Trophoblast cell (in vitro differentiated cells and primary cell): Measurements from ENCODE around the gene GNB1.

Source experiments
- DNase-seq, 2 donors: peaks; one replicate each; pipeline ENCODE4 v3.0.0-alpha.2; 2016
- H2AFZ ChIP-seq: 2 replicates; pipeline ENCODE4 v1.6.1; 2013; ENCODE audit warnings: low read length, moderate library complexity, mild to moderate bottlenecking; ENCODE audit not compliant: insufficient read depth, poor library complexity
- H2AK5ac ChIP-seq: 2 replicates; pipeline ENCODE4 v1.6.1; 2013; ENCODE audit warnings: mild to moderate bottlenecking, low read length
- H2BK120ac ChIP-seq: 2 replicates; pipeline ENCODE4 v1.6.1; 2013; ENCODE audit warnings: low read length, mild to moderate bottlenecking, moderate library complexity; ENCODE audit not compliant: insufficient read depth, poor library complexity
- H2BK12ac ChIP-seq: 2 replicates; pipeline ENCODE4 v1.6.1; 2013; ENCODE audit warnings: mild to moderate bottlenecking, low read length, moderate library complexity
- H2BK5ac ChIP-seq: 2 replicates; pipeline ENCODE4 v1.6.1; 2013; ENCODE audit warnings: low read length, low read depth, moderate library complexity, mild to moderate bottlenecking; ENCODE audit not compliant: poor library complexity
- H3K14ac ChIP-seq: 2 replicates; pipeline ENCODE4 v1.6.1; 2013; ENCODE audit warnings: mild to moderate bottlenecking, low read length
- H3K18ac ChIP-seq: 2 replicates; pipeline ENCODE4 v1.6.1; 2013; ENCODE audit warnings: mild to moderate bottlenecking, low read length
- H3K23ac ChIP-seq: 2 replicates; pipeline ENCODE4 v1.6.1; 2013; ENCODE audit warnings: low read length
- H3K27ac ChIP-seq: 2 replicates; pipeline ENCODE4 v1.5.1; 2013; ENCODE audit warnings: low read depth, mild to moderate bottlenecking, inconsistent platforms, low read length, moderate library complexity
- H3K27me3 ChIP-seq: 2 replicates; pipeline ENCODE4 v1.6.1; 2013; ENCODE audit warnings: inconsistent platforms, mild to moderate bottlenecking, low read length, moderate library complexity; ENCODE audit not compliant: insufficient read depth
- H3K36me3 ChIP-seq, 2 experiments: 1 replicate in 1 of 2; 2 replicates in 1 of 2; pipeline ENCODE4 v1.6.1; 2013; ENCODE audit warnings: low read length in 2 of 2, mild to moderate bottlenecking in 2 of 2, moderate library complexity in 1 of 2; ENCODE audit not compliant: insufficient read depth in 2 of 2, control insufficient read depth in 1 of 2
- H3K4ac ChIP-seq: 2 replicates; pipeline ENCODE4 v1.6.1; 2013; ENCODE audit warnings: low read depth, mild to moderate bottlenecking, low read length, moderate library complexity
- H3K4me1 ChIP-seq, 2 experiments: 1 replicate in 1 of 2; 2 replicates in 1 of 2; pipeline ENCODE4 v1.6.1; 2013; ENCODE audit warnings: low read length in 2 of 2, mild to moderate bottlenecking in 2 of 2, moderate library complexity in 1 of 2; ENCODE audit not compliant: insufficient read depth in 2 of 2, control insufficient read depth in 1 of 2
- H3K4me2 ChIP-seq: 2 replicates; pipeline ENCODE4 v1.6.1; 2013; ENCODE audit warnings: inconsistent platforms, mild to moderate bottlenecking, low read length, moderate library complexity
- H3K4me3 ChIP-seq: 2 replicates; pipeline ENCODE4 v1.5.1; 2013; ENCODE audit warnings: mild to moderate bottlenecking, low read depth, low read length, inconsistent platforms
- H3K79me1 ChIP-seq: one replicate; pipeline ENCODE4 v1.6.1; 2013; ENCODE audit warnings: low read length
- H3K79me2 ChIP-seq: 2 replicates; pipeline ENCODE4 v1.6.1; 2013; ENCODE audit warnings: low read length, mild to moderate bottlenecking; ENCODE audit not compliant: control insufficient read depth, insufficient read depth, poor library complexity
- H3K9ac ChIP-seq: 2 replicates; pipeline ENCODE4 v1.6.1; 2013; ENCODE audit warnings: mild to moderate bottlenecking, low read length
- H3K9me3 ChIP-seq: 2 replicates; pipeline ENCODE4 v1.6.1; 2013; ENCODE audit warnings: low read depth, mild to moderate bottlenecking, control low read depth, inconsistent platforms, low read length; ENCODE audit not compliant: insufficient read depth
- H4K12ac ChIP-seq: 2 replicates; pipeline ENCODE4 v1.6.1; 2013; ENCODE audit warnings: low read depth, mild to moderate bottlenecking, low read length, moderate library complexity
- H4K8ac ChIP-seq: 2 replicates; pipeline ENCODE4 v1.6.1; 2013; ENCODE audit warnings: low read depth, mild to moderate bottlenecking, low read length, moderate library complexity
- H4K91ac ChIP-seq: one replicate; pipeline ENCODE4 v1.6.1; 2013; ENCODE audit warnings: low read depth, mild to moderate bottlenecking, low read length, moderate library complexity
- WGBS: extraction: QIAGEN DNeasy Blood & Tissue Kit; methylation state at CpG from one replicate; pipeline ENCODE4 v1.1.7; 2013; ENCODE audit warnings: missing lambda C conversion rate; ENCODE audit not compliant: insufficient read length, insufficient coverage; ENCODE audit errors: extremely low coverage; 5-methylcytosine and 5-hydroxymethylcytosine counted together

The GNB1 gene

GRCh38 chr1:1893291-1893985 lies 2.6 kb upstream of the GNB1 start:
- Histone ChIP-seq H2BK5ac (no peak overlapping the region), H3K36me3 (no peaks in the 10 kb centered on the region), H3K27ac (no peak overlapping the region), H3K4me3 (no peak overlapping the region), H4K8ac (no peak overlapping the region), H3K9me3 (peaks cover 3% of the 10 kb centered on the region), H3K23ac (no peak overlapping the region), H3K4me1 (peaks cover 6 to 21% of the 10 kb centered on the region in 2 experiments), H3K14ac (no peak overlapping the region), H4K12ac (peak overlapping the region; percentile 22), H3K4ac (no peak overlapping the region), H3K18ac (no peak overlapping the region), H2BK12ac (no peak overlapping the region), H3K27me3 (no peaks in the 10 kb centered on the region), H2AFZ (no peak overlapping the region), H3K79me1 (peaks cover 13% of the 10 kb centered on the region), H4K91ac (no peak overlapping the region), H2AK5ac (peak overlapping the region; percentile 44), H2BK120ac (no peak overlapping the region), H3K79me2 (peaks cover 15% of the 10 kb centered on the region), H3K4me2 (no peak overlapping the region), H3K9ac (no peak overlapping the region)
- no CpG with 5 or more reads among the region's 19 CpGs for WGBS
- no peak for DNase-seq

- Histone ChIP-seq H3K9me3 (no peaks in the 10 kb centered on the region), H3K36me3 (no peaks in the 10 kb centered on the region), H3K14ac (no peak overlapping the region), H3K4ac (no peak overlapping the region), H3K23ac (no peak overlapping the region), H2AK5ac (no peak overlapping the region), H2BK5ac (no peak overlapping the region), H4K8ac (no peak overlapping the region), H3K4me3 (no peak overlapping the region), H3K9ac (no peak overlapping the region), H3K18ac (no peak overlapping the region), H3K4me1 (peaks cover 6 to 22% of the 10 kb centered on the region in 2 experiments), H3K27me3 (no peaks in the 10 kb centered on the region), H4K91ac (no peak overlapping the region), H2AFZ (no peak overlapping the region), H3K27ac (no peak overlapping the region), H4K12ac (no peak overlapping the region), H3K4me2 (no peak overlapping the region), H3K79me2 (peaks cover 20% of the 10 kb centered on the region), H2BK12ac (no peak overlapping the region), H2BK120ac (no peak overlapping the region), H3K79me1 (peaks cover 13% of the 10 kb centered on the region)
- no CpG with 5 or more reads among the region's 7 CpGs for WGBS
- DNase-seq: no peak
These were observed 1.9 kb upstream of the GNB1 start for GRCh38 chr1:1892763-1893120.

GRCh38 chr1:1892079-1892762 lies 1.3 kb upstream of the GNB1 start:
- Histone ChIP-seq H2BK120ac (no peak overlapping the region), H3K18ac (peak overlapping the region; percentile 3)
- WGBS: no CpG with 5 or more reads among the region's 21 CpGs

GRCh38 chr1:1891349-1892078 lies 627 bp upstream of the GNB1 start:
- H3K4ac ChIP-seq: peak overlapping the region; percentile 65
- no peak overlapping the region for H2BK12ac ChIP-seq
- H4K8ac ChIP-seq: peak overlapping the region; percentile 85
- H3K36me3 ChIP-seq: no peaks in the 10 kb centered on the region
- H3K79me2 ChIP-seq: peaks cover 23% of the 10 kb centered on the region
- peak overlapping the region; percentile 98 for H4K91ac ChIP-seq
- no peaks in the 10 kb centered on the region for H3K27me3 ChIP-seq
- peak overlapping the region; percentile 89 for H3K9ac ChIP-seq
- peaks cover 13% of the 10 kb centered on the region for H3K79me1 ChIP-seq
- H2BK5ac ChIP-seq: peak overlapping the region; percentile 97
- H3K4me1 ChIP-seq: peaks cover 6 to 20% of the 10 kb centered on the region in 2 experiments
- peak overlapping the region; percentile 87 for H3K18ac ChIP-seq
- peak overlapping the region; percentile 88 for H4K12ac ChIP-seq
- no CpG with 5 or more reads among the region's 59 CpGs for WGBS
- H3K23ac ChIP-seq: no peak overlapping the region
- peak overlapping the region; percentile 89 for H2BK120ac ChIP-seq
- peak overlapping the region; percentile 89 for H3K14ac ChIP-seq
- peak overlapping the region; percentile 90 for H2AFZ ChIP-seq
- H2AK5ac ChIP-seq: peak overlapping the region; percentile 26
- DNase-seq: peak; percentile 27 to 39
- peak overlapping the region; percentile 89 for H3K4me2 ChIP-seq
- H3K9me3 ChIP-seq: no peaks in the 10 kb centered on the region
- peak overlapping the region; percentile 85 for H3K4me3 ChIP-seq
- H3K27ac ChIP-seq: peak overlapping the region; percentile 89

More at GRCh38 chr1:1892079-1892762, 1.3 kb upstream of the GNB1 start:
- H3K79me1 ChIP-seq: peaks cover 13% of the 10 kb centered on the region
- peak overlapping the region; percentile 84 for H4K8ac ChIP-seq
- no peak overlapping the region for H3K9ac ChIP-seq
- peak overlapping the region; percentile 79 for H4K91ac ChIP-seq
- H3K27ac ChIP-seq: no peak overlapping the region
- H3K4me3 ChIP-seq: peak overlapping the region; percentile 17
- peaks cover 23% of the 10 kb centered on the region for H3K79me2 ChIP-seq
- H3K36me3 ChIP-seq: no peaks in the 10 kb centered on the region
- H3K4ac ChIP-seq: peak overlapping the region; percentile 14
- no peak for DNase-seq
- H2AK5ac ChIP-seq: peak overlapping the region; percentile 26
- H3K27me3 ChIP-seq: no peaks in the 10 kb centered on the region
- H2BK5ac ChIP-seq: no peak overlapping the region
- H2BK12ac ChIP-seq: no peak overlapping the region
- H3K4me2 ChIP-seq: peak overlapping the region; percentile 89
- H3K23ac ChIP-seq: no peak overlapping the region
- peaks cover 6 to 22% of the 10 kb centered on the region in 2 experiments for H3K4me1 ChIP-seq
- peak overlapping the region; percentile 89 for H3K14ac ChIP-seq
- H3K9me3 ChIP-seq: no peaks in the 10 kb centered on the region
- H4K12ac ChIP-seq: peak overlapping the region; percentile 6
- H2AFZ ChIP-seq: peak overlapping the region; percentile 90
